ENCODE measurements around the gene KRT6B.

Gene KRT6B

DNA sequence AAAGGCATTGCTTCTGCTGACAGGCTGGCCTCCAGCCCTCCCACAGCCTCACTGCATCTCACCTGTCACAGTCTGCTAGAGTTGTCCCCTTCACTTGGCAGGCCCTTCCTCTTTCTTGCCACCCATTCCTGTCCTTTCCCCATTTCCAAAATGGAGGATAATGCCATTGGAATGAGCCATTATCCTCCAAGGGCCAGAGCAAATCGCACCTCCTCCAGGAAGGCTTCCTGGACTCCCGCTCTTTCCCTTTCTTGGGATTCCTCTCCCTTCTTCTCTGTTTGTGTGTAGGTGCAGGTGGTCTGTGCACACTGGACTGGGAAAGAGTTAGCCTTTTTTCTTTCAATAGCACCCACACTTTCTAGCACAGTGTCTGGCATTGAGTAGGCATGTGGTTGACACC, 49.6 kb downstream of the KRT6B start:
- H3K27ac Mint-ChIP-seq = no peak overlapping the region
- H3K27me3 Mint-ChIP-seq = no peaks in the 10 kb centered on the region
- no peaks in the 10 kb centered on the region for H3K9me3 Mint-ChIP-seq
- no peaks in the 10 kb centered on the region for H3K36me3 Mint-ChIP-seq (ENCODE audit: low read depth)
- no peak overlapping the region for H3K4me3 Mint-ChIP-seq
- DNase-seq = no peak
- no peaks in the 10 kb centered on the region for H3K4me1 Mint-ChIP-seq (ENCODE audit: low read depth)

DNA sequence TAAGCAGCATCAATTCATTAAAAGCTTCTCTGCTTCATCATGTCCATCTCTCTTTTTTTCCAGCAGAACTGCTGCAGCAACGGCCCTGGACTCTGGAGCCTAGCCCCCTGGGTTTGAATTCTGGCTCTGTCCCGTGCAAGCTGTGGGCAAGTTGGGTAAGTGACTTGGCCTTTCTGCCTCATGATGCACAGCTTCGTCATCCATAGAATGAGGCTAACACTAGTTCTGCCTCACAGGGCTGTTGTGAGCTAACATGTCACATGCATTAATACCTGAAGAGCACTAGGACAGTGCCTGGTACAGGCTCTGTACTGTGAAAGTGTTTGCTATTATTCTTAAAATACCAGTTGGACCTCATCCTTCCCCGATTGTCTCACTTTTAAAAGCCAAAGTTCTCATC, 50.0 kb downstream of the KRT6B start:
- H3K27me3 Mint-ChIP-seq = no peaks in the 10 kb centered on the region
- no peaks in the 10 kb centered on the region for H3K9me3 Mint-ChIP-seq
- no peaks in the 10 kb centered on the region for H3K4me1 Mint-ChIP-seq (ENCODE audit: low read depth)
- H3K27ac Mint-ChIP-seq = no peak overlapping the region
- no peaks in the 10 kb centered on the region for H3K36me3 Mint-ChIP-seq (ENCODE audit: low read depth)
- DNase-seq = no peak
- no peak overlapping the region for H3K4me3 Mint-ChIP-seq

DNA sequence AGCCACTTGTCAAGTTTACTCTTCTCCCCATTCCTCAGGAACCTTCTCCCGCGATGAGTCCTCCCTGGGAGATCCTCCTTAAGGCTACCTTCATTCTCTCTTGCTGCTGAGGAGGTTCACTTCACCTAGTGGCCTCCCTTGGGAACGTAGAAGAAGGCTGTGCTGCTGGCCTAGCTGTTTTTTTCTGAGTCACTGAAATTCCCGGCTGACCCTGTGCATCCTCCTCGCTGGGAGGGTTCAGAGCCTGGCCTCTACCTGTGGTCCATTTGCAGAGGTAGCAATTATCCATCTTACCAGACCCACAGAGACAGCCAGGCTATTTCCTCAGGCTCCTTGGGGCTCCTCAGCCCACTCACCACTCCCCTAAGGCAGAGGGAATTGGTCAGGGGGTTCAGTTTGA, 50.4 kb downstream of the KRT6B start:
- Mint-ChIP-seq H3K4me1 (ENCODE audit: low read depth) (no peaks in the 10 kb centered on the region), H3K9me3 (no peaks in the 10 kb centered on the region), H3K27me3 (no peaks in the 10 kb centered on the region), H3K4me3 (no peak overlapping the region), H3K36me3 (ENCODE audit: low read depth) (no peaks in the 10 kb centered on the region), H3K27ac (no peak overlapping the region)
- DNase-seq = no peak

DNA sequence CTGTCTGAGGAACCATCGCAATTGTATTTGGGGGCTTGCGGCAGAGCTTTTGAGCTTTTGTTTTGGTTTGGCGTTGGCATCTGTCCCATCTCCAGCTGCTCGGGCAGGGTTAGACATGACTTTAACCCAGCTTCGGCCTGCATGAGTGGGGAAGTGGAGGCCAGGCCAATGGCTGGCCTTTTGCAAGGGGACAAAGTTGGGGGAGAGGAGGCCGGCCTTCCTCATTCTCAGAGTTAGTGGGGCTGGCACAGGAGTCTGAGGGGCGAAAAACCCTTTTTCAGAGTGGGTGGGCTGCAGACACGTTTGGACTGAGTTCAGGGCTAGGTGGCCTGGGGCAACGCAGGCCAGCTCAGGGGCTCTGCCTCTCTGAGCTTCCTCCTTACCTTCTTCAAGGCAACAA, 51.0 kb downstream of the KRT6B start:
- H3K4me1 Mint-ChIP-seq (ENCODE audit: low read depth) = no peaks in the 10 kb centered on the region
- H3K27me3 Mint-ChIP-seq = no peaks in the 10 kb centered on the region

DNA sequence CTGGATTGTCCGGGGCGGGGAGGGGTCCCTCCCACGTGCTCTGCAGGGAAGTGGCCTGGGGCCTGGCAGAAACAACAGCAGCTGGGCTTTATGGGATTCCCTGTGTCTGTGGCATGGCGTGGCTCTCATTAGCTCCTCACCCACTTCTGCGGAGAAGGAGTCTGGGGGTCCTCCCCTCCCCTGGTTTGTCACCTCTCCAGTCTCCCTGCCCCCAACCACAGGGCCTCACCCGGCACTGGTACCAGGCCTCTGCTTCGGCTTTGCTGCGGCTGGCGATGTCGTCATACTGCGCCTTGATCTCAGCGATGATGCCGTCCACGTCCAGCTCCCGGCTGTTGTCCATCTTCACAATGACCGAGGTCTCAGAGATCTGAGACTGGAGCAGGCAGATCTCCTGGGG, 52.2 kb downstream of the KRT6B start:
- DNase-seq = no peak
- no peaks in the 10 kb centered on the region for H3K36me3 Mint-ChIP-seq (ENCODE audit: low read depth)
- H3K27me3 Mint-ChIP-seq = peaks cover 5% of the 10 kb centered on the region
- no peaks in the 10 kb centered on the region for H3K4me1 Mint-ChIP-seq (ENCODE audit: low read depth)
- H3K4me3 Mint-ChIP-seq = no peak overlapping the region
- no peak overlapping the region for H3K27ac Mint-ChIP-seq
- H3K9me3 Mint-ChIP-seq = no peaks in the 10 kb centered on the region

More for the DNA sequence above, 51.0 kb downstream of the KRT6B start:
- DNase-seq = no peak
- Mint-ChIP-seq H3K4me3 (no peak overlapping the region), H3K36me3 (ENCODE audit: low read depth) (no peaks in the 10 kb centered on the region), H3K9me3 (no peaks in the 10 kb centered on the region), H3K27ac (no peak overlapping the region)

DNA sequence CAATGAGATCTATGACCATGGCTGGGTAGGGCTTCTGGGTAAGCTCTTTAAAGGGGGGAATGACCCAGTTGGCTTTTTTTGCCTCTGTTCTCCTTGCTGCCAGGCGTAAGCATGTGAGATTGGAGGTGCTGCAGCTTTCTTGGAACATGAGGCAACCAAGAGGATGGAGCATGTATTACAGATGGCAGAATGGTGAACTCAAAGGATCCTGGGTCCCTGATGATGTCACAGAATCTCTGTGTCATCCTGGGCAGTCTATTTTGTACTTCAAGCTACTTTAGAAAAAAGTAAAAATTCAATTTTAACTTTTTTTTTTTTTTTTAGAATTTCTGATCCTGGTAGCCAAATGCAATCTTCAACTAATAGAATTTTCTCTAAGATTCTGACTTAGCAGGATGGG, 53.8 kb downstream of the KRT6B start:
- Mint-ChIP-seq H3K9me3 (no peaks in the 10 kb centered on the region), H3K4me1 (ENCODE audit: low read depth) (no peaks in the 10 kb centered on the region), H3K36me3 (ENCODE audit: low read depth) (no peaks in the 10 kb centered on the region), H3K27me3 (peaks cover 5% of the 10 kb centered on the region), H3K4me3 (no peak overlapping the region), H3K27ac (no peak overlapping the region)
- no peak for DNase-seq

DNA sequence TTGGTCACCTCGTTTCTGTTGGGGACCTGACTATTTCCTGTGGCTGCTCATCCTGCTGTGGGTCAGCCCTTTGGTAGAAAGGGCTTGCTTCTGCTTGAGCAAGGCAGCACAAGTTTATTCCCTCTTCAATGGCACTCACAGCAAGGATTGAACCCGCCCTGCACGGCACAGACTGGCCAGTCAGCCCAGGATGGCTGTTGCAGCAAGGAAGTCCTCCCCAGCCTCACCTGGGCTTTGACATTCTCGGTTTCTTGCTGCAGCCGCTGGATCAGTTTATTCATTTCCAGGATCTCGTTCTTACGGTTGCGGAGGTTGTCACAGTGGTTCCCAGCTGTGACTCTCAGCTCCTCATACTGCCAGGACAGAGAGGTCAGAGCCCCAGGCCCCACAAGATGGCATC, 55.3 kb downstream of the KRT6B start:
- DNase-seq = no peak
- H3K36me3 Mint-ChIP-seq (ENCODE audit: low read depth) = no peaks in the 10 kb centered on the region
- H3K4me3 Mint-ChIP-seq = no peak overlapping the region
- H3K4me1 Mint-ChIP-seq (ENCODE audit: low read depth) = no peaks in the 10 kb centered on the region
- no peak overlapping the region for H3K27ac Mint-ChIP-seq
- no peaks in the 10 kb centered on the region for H3K9me3 Mint-ChIP-seq
- H3K27me3 Mint-ChIP-seq = peaks cover 5% of the 10 kb centered on the region

Measured in activated T-cell treated with anti-CD3 and anti-CD28 coated beads, Interleukin-2, amount 50 U/mL, for 24 hours (primary cell).